Fibroblast of villous mesenchyme (primary cell): ENCODE measurements around the gene HK1. TPM values are rescaled to one million over a fixed set of nuclear protein-coding genes. Genes with fewer than 3 reads are reported as not detected.
A peak's percentile ranks its signal among the peaks of the same experiment; 100 is the strongest.

Experiments used
- DNase-seq: peaks from one replicate; pipeline ENCODE4 v3.0.0-alpha.2; 2010; ENCODE audit warnings: low read depth
- H3K4me3 ChIP-seq: 2 replicates; pipeline ENCODE4 v1.5.1; 2011; ENCODE audit warnings: low read depth, mild to moderate bottlenecking, low read length
- total RNA-seq: library from RNA; depleted of rRNA; stranded (reverse); fragments of >200 nt; gene quantifications from 2 replicates; pipeline ENCODE4 v1.2.3, GENCODE V29; 2012
- TF ChIP-seq, protein P1 (sequence below): IDR thresholded peaks from 2 replicates; pipeline ENCODE4 v1.5.1; 2012; ENCODE audit warnings: low read depth, mild to moderate bottlenecking, low read length; ENCODE audit not compliant: insufficient read depth

Gene HK1
- total RNA-seq, 1 donor, result 91.1 TPM

DNA sequence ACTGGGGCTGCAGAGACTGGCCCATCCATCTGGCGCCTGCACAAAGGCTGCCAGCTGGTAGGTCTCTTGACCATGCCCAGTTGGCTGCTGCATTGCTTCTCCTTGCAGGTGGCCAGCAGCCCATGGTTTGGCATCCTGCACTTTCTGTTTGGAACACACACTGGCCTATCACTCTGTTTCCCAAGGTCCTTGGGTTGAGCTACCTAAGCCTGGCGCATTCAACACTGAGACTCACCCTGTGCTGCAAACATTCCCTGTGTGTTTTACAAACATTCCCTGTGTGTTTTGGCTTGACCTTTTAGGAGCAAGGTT, 83.0 kb downstream of the HK1 start:
- DNase-seq, result no peak
- no peak overlapping the region for H3K4me3 ChIP-seq
- TF ChIP-seq, protein P1, sequence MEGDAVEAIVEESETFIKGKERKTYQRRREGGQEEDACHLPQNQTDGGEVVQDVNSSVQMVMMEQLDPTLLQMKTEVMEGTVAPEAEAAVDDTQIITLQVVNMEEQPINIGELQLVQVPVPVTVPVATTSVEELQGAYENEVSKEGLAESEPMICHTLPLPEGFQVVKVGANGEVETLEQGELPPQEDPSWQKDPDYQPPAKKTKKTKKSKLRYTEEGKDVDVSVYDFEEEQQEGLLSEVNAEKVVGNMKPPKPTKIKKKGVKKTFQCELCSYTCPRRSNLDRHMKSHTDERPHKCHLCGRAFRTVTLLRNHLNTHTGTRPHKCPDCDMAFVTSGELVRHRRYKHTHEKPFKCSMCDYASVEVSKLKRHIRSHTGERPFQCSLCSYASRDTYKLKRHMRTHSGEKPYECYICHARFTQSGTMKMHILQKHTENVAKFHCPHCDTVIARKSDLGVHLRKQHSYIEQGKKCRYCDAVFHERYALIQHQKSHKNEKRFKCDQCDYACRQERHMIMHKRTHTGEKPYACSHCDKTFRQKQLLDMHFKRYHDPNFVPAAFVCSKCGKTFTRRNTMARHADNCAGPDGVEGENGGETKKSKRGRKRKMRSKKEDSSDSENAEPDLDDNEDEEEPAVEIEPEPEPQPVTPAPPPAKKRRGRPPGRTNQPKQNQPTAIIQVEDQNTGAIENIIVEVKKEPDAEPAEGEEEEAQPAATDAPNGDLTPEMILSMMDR, result no peak

DNA sequence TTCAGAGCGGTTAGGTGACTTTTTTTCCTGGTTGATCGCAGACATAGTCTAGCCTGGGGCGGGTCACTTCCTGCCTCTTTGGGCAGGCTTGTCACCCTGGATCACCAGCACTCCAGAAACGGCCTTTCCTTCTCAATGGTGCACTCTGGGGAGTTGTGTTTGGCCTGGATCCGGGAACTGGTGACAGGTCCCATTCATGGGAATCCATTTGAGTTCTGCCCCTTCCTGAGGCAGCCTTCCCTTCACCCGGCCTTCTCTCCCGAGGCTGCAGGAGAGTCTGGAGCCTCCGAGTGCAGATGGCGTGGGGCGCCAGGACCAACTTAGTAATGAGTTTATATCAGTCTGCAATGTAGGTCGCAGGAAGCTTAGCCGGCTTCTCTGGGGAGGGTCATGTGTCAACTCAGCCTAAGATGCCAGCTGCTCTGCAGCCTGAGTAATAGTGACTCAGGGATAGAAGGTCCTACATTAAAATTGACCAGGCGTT, 84.2 kb downstream of the HK1 start:
- DNase-seq, result peak; percentile 85
- TF ChIP-seq, protein P1, result no peak
- no peak overlapping the region for H3K4me3 ChIP-seq

DNA sequence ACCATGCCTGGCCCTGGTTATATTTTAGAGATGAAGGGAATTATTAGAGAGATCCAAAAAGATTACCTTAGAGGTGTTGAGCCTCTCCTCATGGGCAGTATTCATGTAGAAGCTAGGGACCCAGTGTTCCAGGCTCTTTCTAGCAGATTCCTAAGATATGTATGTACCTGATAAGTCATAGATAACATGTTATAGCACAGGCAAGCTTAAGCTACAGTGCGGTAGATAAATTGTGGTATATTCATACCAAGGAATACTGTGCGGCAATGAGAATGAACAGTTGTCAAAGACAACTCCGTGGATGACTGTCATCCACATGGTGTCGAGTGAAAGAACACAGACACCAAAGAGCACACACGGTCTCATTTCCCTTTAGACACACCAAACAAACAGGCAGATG, 85.4 kb downstream of the HK1 start:
- TF ChIP-seq, protein P1, result no peak
- DNase-seq, result peak; percentile 72
- no peak overlapping the region for H3K4me3 ChIP-seq

DNA sequence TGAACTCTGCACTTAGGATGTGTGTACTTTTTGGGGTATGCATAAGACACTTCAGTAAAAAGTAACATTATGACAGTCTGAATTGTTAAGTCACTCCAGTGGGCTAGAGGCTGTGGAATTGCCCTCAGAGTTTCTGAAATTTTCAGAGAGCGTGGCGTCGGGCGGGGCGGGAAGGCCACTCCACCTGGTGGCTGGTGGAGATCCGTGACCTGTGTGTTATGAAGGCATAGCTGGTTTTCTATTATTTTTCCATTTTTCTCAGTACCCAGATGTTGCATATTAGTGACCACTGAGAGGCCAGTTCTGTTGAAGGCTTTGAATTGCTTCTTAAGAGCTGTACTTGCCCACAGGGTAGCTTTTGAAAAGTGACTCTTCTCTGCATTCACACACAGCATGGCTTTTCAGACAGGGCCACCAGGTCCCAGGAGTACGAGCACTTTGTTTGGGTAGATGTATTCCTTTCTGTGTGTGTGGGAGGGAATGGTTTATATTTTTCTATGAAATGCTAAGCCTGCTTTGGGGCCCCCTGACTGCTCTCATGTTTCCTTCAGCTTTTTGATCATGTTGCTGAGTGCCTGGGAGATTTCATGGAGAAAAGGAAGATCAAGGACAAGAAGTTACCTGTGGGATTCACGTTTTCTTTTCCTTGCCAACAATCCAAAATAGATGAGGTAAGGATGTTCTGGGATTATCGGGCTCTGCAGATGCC, 86.1 kb downstream of the HK1 start:
- TF ChIP-seq, protein P1, result no peak
- H3K4me3 ChIP-seq, result no peak overlapping the region
- DNase-seq, result peak; percentile 45

DNA sequence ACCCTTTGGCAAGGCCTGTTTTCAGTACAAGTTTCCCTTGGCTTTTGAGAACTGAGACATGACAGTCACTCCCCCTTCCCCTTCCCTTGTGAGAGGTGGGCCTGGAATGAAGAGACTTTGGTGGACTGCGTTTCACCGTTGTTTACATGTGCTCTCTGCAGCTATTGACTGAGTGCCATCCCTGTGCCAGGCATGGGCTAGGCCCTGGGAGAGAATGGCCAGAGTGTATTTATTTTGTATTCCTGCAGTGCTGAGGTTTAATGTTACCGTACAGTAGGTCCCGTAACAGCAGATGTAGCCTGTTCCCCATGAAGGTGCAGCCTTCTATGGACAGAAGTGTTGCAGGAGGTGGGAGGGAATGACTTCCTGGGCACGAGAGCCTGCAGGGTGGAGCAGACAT, 88.4 kb downstream of the HK1 start:
- DNase-seq, result no peak
- H3K4me3 ChIP-seq, result no peak overlapping the region
- TF ChIP-seq, protein P1, result no peak

DNA sequence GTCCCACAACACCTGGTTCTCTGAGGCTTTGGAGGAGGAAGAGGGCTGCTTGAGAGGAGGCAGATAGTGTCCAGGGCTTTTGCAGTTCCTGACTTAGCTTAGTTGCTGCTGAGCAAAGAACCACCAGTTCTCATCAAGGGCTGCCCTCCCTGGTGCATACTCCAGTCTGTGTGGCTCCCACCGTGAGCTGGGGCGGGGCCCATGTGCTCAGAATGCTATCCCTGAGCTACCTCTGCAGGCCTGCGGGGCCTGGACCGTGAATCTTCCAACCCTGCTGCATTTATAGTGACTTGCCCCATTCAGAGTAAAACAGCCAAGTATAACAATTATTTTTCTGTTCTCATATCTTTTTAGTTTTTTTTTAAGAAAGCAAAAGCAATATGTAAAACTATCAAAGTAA, 89.2 kb downstream of the HK1 start:
- DNase-seq, result no peak
- TF ChIP-seq, protein P1, result no peak
- H3K4me3 ChIP-seq, result no peak overlapping the region
